ENCODE data around the gene ANKFN1. TPM values are rescaled to one million over a fixed set of nuclear protein-coding genes. Genes with fewer than 3 reads are reported as not detected.

Gene ANKFN1
- total and polyA plus RNA-seq, 8 donors: 0.13 to 1.8 (median 0.66) TPM

- Histone ChIP-seq H3K9me3 (peaks cover 0 to 2% of the 10 kb centered on the region in 2 donors), H3K27me3 (no peaks in the 10 kb centered on the region), H3K36me3 (no peaks in the 10 kb centered on the region), H3K27ac (no peak overlapping the region), H3K4me1 (no peaks in the 10 kb centered on the region), H3K4me3 (no peak overlapping the region)
- no peak for TF ChIP-seq CTCF (IDR thresholded peaks at IDR 0.05)
- ATAC-seq: peak; percentile 91
- intact Hi-C loops (cut with DNase I): no loop called here
- peak in 1 of 4 donors; percentile 13 for DNase-seq
Measured at GRCh38 chr17:56351675-56352074, 198.4 kb downstream of the ANKFN1 start.

GRCh38 chr17:56358651-56359050 lies 205.4 kb downstream of the ANKFN1 start:
- no peaks in the 10 kb centered on the region for H3K36me3 ChIP-seq
- H3K27me3 ChIP-seq: no peaks in the 10 kb centered on the region
- H3K9me3 ChIP-seq: no peaks in the 10 kb centered on the region
- no peak overlapping the region for H3K27ac ChIP-seq
- intact Hi-C loops (cut with DNase I): no loop called here
- no peaks in the 10 kb centered on the region for H3K4me1 ChIP-seq
- H3K4me3 ChIP-seq: no peak overlapping the region
- TF ChIP-seq CTCF (IDR thresholded peaks at IDR 0.05): no peak
- ATAC-seq (no peak), DNase-seq (no peak)

GRCh38 chr17:56359518-56359917 lies 206.2 kb downstream of the ANKFN1 start:
- no peak for TF ChIP-seq CTCF (IDR thresholded peaks at IDR 0.05)
- no peak overlapping the region for H3K27ac ChIP-seq

GRCh38 chr17:56367366-56367765 lies 214.1 kb downstream of the ANKFN1 start:
- no peaks in the 10 kb centered on the region for H3K27me3 ChIP-seq
- H3K4me1 ChIP-seq: no peaks in the 10 kb centered on the region
- ATAC-seq: no peak
- DNase-seq: no peak
- H3K4me3 ChIP-seq: no peak overlapping the region
- no peak for TF ChIP-seq CTCF (IDR thresholded peaks at IDR 0.05)
- intact Hi-C loops (cut with DNase I): no loop called here
- no peak overlapping the region for H3K27ac ChIP-seq
- no peaks in the 10 kb centered on the region for H3K9me3 ChIP-seq
- no peaks in the 10 kb centered on the region for H3K36me3 ChIP-seq

More at GRCh38 chr17:56359518-56359917, 206.2 kb downstream of the ANKFN1 start:
- no peak for DNase-seq
- no peaks in the 10 kb centered on the region for H3K4me1 ChIP-seq
- intact Hi-C loops (cut with DNase I): no loop called here
- H3K4me3 ChIP-seq: no peak overlapping the region
- H3K27me3 ChIP-seq: no peaks in the 10 kb centered on the region
- H3K9me3 ChIP-seq: no peaks in the 10 kb centered on the region
- H3K36me3 ChIP-seq: no peaks in the 10 kb centered on the region
- no peak for ATAC-seq

GRCh38 chr17:56373981-56374833 lies 220.9 kb downstream of the ANKFN1 start:
- Histone ChIP-seq H3K9me3 (no peaks in the 10 kb centered on the region), H3K27me3 (no peaks in the 10 kb centered on the region), H3K4me3 (no peak overlapping the region), H3K36me3 (no peaks in the 10 kb centered on the region), H3K27ac (no peak overlapping the region), H3K4me1 (no peaks in the 10 kb centered on the region)
- DNase-seq: peak in 2 of 4 donors; percentile 23 to 39
- peak; percentile 82 for ATAC-seq
- intact Hi-C loops (cut with DNase I): no loop called here
- no peak for TF ChIP-seq CTCF (IDR thresholded peaks at IDR 0.05)
